Colon (tissue), 2 donors: ENCODE results near the gene ST13.
"Not testable (repeated sequence)": the region's sequence is repeated elsewhere in the genome, so short reads cannot be mapped to it uniquely, and the experiment has no call there.

Source experiments
- FAIRE-seq: peaks from 2 replicates; lab custom pipeline; 2012; peaks lifted over from hg19 to GRCh38; lab: Jason Lieb, UNC
- donor health status: control.
- donor health status: control.

Gene ST13

DNA sequence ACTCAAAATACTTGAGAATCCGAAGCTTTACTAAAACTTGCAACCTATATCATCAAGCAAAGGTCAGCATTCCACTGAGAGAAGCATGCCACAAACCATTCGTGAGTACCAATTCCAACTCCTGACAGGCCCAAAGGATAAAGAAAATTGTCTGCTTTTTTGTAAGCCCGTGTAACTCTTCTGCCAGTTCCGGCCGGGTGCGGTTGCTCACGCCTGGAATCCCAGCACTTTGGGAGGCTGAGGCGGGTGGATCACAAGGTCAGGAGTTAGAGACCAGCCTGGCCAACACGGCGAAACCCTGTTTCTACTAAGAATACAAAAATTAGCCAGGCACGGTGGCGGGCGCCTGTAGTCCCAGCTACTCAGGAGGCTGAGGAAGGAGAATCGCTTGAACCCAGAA is 74.7 kb downstream of the ST13 start:
- FAIRE-seq, result not testable (repeated sequence)
